Upper lobe of left lung (tissue), 6 donors: ENCODE results near the gene FAM149B1. TPM values are rescaled to one million over a fixed set of nuclear protein-coding genes. Genes with fewer than 3 reads are reported as not detected.

Source experiments
- ATAC-seq, 2 donors: fragments of 200-7000 bp; cut with Tn5 transposase; one replicate each; pipeline ENCODE4 v1.9.1; 2022; ENCODE audit warnings: mild to moderate bottlenecking in 2 of 2, moderate library complexity in 2 of 2; ENCODE audit not compliant: low FRiP score in 2 of 2
- DNase-seq, 2 donors: peaks; one replicate each; pipeline ENCODE4 v3.0.0-alpha.2; 2019 to 2020
- H3K27ac ChIP-seq, 4 donors: fragments of 200-600 bp; sonication (generic); one replicate each; pipeline ENCODE4 v1.5.1; 2016 to 2019
- H3K27me3 ChIP-seq, 4 donors: fragments of 200-600 bp; sonication (generic); one replicate each; pipeline ENCODE4 v1.5.1; 2017 to 2019
- H3K36me3 ChIP-seq, 4 donors: fragments of 200-600 bp; sonication (generic); one replicate each; pipeline ENCODE4 v1.5.1; 2016 to 2019
- H3K4me1 ChIP-seq, 4 donors: fragments of 200-600 bp; sonication (generic); one replicate each; pipeline ENCODE4 v1.5.1; 2018 to 2019
- H3K4me3 ChIP-seq, 4 donors: fragments of 200-600 bp; sonication (generic); one replicate each; pipeline ENCODE4 v1.5.1; 2017 to 2019; ENCODE audit warnings: mild to moderate bottlenecking in 2 of 4, moderate library complexity in 1 of 4
- H3K9me3 ChIP-seq, 4 donors: fragments of 200-600 bp; sonication (generic); one replicate each; pipeline ENCODE4 v1.5.1; 2018 to 2019
- CTCF ChIP-seq, 6 experiments: fragments of 450-650 bp in 4 of 6; fragments of 200-600 bp in 2 of 6; sonication (generic) in 2 of 6; IDR thresholded peaks; one replicate each; pipeline ENCODE4 v1.5.1; 2016 to 2019; ENCODE audit warnings: antibody characterized with exemption in 6 of 6
- EP300 ChIP-seq, 4 donors: sonication (generic); formaldehyde crosslinking; IDR thresholded peaks; one replicate each; pipeline ENCODE4 v1.5.1; 2017; ENCODE audit warnings: antibody characterized with exemption in 4 of 4, control low read depth in 2 of 4
- POLR2A ChIP-seq, 4 donors: fragments of 450-650 bp; IDR thresholded peaks; one replicate each; pipeline ENCODE4 v1.5.1; 2016 to 2017; ENCODE audit warnings: antibody characterized with exemption in 4 of 4, mild to moderate bottlenecking in 2 of 4
- POLR2AphosphoS5 ChIP-seq, 2 donors: sonication (generic); formaldehyde crosslinking; IDR thresholded peaks; one replicate each; pipeline ENCODE4 v1.5.1; 2017; ENCODE audit warnings: antibody characterized with exemption in 2 of 2
- WGBS, 2 donors: methylation state at CpG; one replicate each; pipeline ENCODE4 v1.1.5; 2017 to 2018; 5-methylcytosine and 5-hydroxymethylcytosine counted together
- total RNA-seq, 6 donors: library from RNA; depleted of rRNA in 4 of 6; stranded (reverse); fragments of >200 nt in 4 of 6; gene quantifications; one replicate each; pipeline versions ENCODE4 v1.1.0 to v1.2.1, GENCODE V29; 2016 to 2021
- donor health status: DM: no; HTN: no; CAD: no; lungs with moderate emphysema.
- donor health status: DM: no; HTN: yes; CAD: no; lungs with severe emphysema.

The FAM149B1 gene
- total RNA-seq, 6 donors from 2014 or later, result 11.4 to 38.8 (median 18.7) TPM

DNA sequence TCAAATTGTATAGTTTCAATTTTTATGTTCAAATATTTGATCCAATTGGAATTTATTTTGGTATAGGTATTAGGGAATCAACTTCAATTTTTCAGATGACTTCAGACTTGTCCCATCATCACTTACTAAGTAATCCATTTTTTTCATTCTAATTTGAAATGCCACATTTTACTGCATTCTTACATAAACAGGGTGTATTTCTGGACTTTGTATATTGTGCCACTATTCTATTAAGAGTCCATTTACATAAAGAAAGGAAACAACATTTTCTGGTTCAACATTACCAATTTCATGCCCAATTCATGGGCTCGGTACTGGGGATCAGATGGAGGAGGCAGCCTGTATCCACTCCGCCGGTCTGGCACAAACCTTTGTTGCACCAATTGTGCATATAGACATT, 15.9 kb upstream of the FAM149B1 start:
- H3K9me3 ChIP-seq, result no peaks in the 10 kb centered on the region
- ATAC-seq (no peak), DNase-seq (no peak)
- H3K4me3 ChIP-seq, result no peak overlapping the region
- peaks cover 36 to 87% (median 44%) of the 10 kb centered on the region in 4 donors for H3K36me3 ChIP-seq
- TF ChIP-seq POLR2A (IDR thresholded peaks at IDR 0.05) (no peak), POLR2AphosphoS5 (IDR thresholded peaks at IDR 0.05) (no peak), EP300 (IDR thresholded peaks at IDR 0.05) (no peak), CTCF (IDR thresholded peaks at IDR 0.05) (no peak)
- 92 to 96% methylated on average over 3 of the region's 3 CpGs for WGBS, 2 donors
- H3K27me3 ChIP-seq, result no peaks in the 10 kb centered on the region
- H3K4me1 ChIP-seq, result no peaks in the 10 kb centered on the region
- no peak overlapping the region for H3K27ac ChIP-seq

- WGBS, 2 donors, result 92 to 93% methylated on average over 3 of the region's 3 CpGs
- TF ChIP-seq CTCF (IDR thresholded peaks at IDR 0.05), result no peak
- no peak for TF ChIP-seq EP300 (IDR thresholded peaks at IDR 0.05)
- no peak for TF ChIP-seq POLR2AphosphoS5 (IDR thresholded peaks at IDR 0.05)
- TF ChIP-seq POLR2A (IDR thresholded peaks at IDR 0.05), result no peak
- H3K4me1 ChIP-seq, result no peaks in the 10 kb centered on the region
- H3K9me3 ChIP-seq, result no peaks in the 10 kb centered on the region
- DNase-seq (no peak), ATAC-seq (no peak)
- H3K27me3 ChIP-seq, result no peaks in the 10 kb centered on the region
- peaks cover 26 to 85% (median 31%) of the 10 kb centered on the region in 4 donors for H3K36me3 ChIP-seq
- H3K27ac ChIP-seq, result no peak overlapping the region
- H3K4me3 ChIP-seq, result no peak overlapping the region
Measured at GRCh38 chr10:73156054-73156453, 11.9 kb upstream of the FAM149B1 start.

DNA sequence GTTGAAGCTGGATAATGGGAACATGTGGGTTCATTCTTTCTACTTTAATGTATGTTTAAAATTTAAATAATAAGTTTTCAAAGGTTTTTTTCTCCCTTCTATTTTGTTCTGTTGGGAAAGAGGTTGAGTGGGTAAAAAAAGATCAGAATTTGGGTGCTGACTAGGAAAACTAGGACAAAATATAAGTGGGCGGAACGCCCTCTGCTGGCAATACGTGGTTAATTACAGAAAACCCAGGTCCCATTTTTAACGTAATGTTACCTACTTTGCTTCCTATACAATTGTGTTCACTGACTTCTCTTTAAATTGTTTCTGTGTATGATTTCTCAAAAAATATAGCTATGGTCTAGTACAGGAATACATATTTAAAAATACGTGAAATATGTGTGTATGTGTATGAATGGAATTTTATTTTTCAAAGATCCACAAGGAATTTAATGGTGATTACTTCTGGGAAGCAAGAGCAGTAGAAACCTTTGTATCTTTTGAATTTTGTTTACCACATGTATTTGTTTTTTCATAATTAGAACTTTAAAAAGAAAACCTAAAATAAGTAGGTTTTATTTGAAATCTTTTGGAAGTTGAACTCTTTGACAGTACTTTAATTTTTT, 8.8 kb upstream of the FAM149B1 start:
- DNase-seq (peak in 1 of 2 donors; percentile 49), ATAC-seq (peak in 1 of 2 donors; percentile 65)
- no peak overlapping the region for H3K27ac ChIP-seq
- no peaks in the 10 kb centered on the region for H3K9me3 ChIP-seq
- TF ChIP-seq POLR2A (IDR thresholded peaks at IDR 0.05) (no peak), CTCF (IDR thresholded peaks at IDR 0.05) (peak; percentile 38 to 74 (median 64))
- 11 to 15% methylated on average over 5 of the region's 5 CpGs for WGBS, 2 donors
- no peaks in the 10 kb centered on the region for H3K27me3 ChIP-seq
- H3K36me3 ChIP-seq, result peaks cover 11 to 80% (median 24%) of the 10 kb centered on the region in 4 donors
- H3K4me1 ChIP-seq, result peaks cover 8 to 23% (median 9%) of the 10 kb centered on the region in 4 donors
- H3K4me3 ChIP-seq, result no peak overlapping the region

- ATAC-seq (no peak), DNase-seq (no peak)
- Histone ChIP-seq H3K36me3 (peaks cover 3 to 64% (median 21%) of the 10 kb centered on the region in 4 donors), H3K9me3 (no peaks in the 10 kb centered on the region), H3K27ac (no peak overlapping the region), H3K4me3 (no peak overlapping the region), H3K27me3 (no peaks in the 10 kb centered on the region), H3K4me1 (peaks cover 11 to 26% (median 15%) of the 10 kb centered on the region in 4 donors)
- TF ChIP-seq POLR2AphosphoS5 (IDR thresholded peaks at IDR 0.05) (no peak), POLR2A (IDR thresholded peaks at IDR 0.05) (no peak), EP300 (IDR thresholded peaks at IDR 0.05) (no peak), CTCF (IDR thresholded peaks at IDR 0.05) (no peak)
- WGBS, 2 donors, result 90 to 97% methylated on average over 1 of the region's 1 CpG
Measured at GRCh38 chr10:73161079-73161478, 6.8 kb upstream of the FAM149B1 start.

DNA sequence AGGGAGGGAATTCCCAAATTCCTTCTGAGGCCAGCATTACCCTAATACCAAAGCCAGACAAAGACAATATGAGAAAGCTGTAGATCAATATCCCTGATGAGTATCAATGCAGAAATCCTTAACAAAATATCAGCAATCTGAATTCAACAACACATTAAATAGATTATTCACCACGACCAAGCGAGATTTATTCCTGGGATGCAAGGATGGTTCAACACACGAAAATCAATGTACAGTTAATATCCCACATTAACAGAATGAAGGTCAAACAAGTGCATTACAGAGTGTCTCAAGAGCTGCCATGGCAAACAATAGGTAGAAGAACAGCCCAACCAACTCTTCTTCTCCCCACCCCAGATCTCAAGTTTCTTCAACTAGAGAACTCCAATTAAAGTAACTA, 6.3 kb upstream of the FAM149B1 start:
- H3K36me3 ChIP-seq, result peaks cover 0 to 58% (median 17%) of the 10 kb centered on the region in 4 donors
- H3K4me1 ChIP-seq, result peaks cover 15 to 31% (median 21%) of the 10 kb centered on the region in 4 donors
- H3K9me3 ChIP-seq, result no peaks in the 10 kb centered on the region
- ATAC-seq, result no peak
- WGBS, 2 donors, result 92 to 94% methylated on average over 3 of the region's 3 CpGs
- no peak overlapping the region for H3K27ac ChIP-seq
- no peaks in the 10 kb centered on the region for H3K27me3 ChIP-seq
- DNase-seq, result no peak
- TF ChIP-seq EP300 (IDR thresholded peaks at IDR 0.05), result no peak
- TF ChIP-seq POLR2A (IDR thresholded peaks at IDR 0.05), result no peak
- TF ChIP-seq CTCF (IDR thresholded peaks at IDR 0.05), result no peak
- TF ChIP-seq POLR2AphosphoS5 (IDR thresholded peaks at IDR 0.05), result no peak
- no peak overlapping the region for H3K4me3 ChIP-seq
